Mesenchymal stem cell (in vitro differentiated cells and primary cell): Measurements from ENCODE around the gene PDK1.
A peak's percentile ranks its signal among the peaks of the same experiment; 100 is the strongest.

Experiments used
- DNase-seq: peaks from one replicate; pipeline ENCODE4 v3.0.0-alpha.2; 2013
- H2AFZ ChIP-seq: one replicate; pipeline ENCODE4 v1.6.1; 2013; ENCODE audit warnings: low read depth, mild to moderate bottlenecking, control low read depth, inconsistent platforms, low read length, moderate library complexity
- H2AK5ac ChIP-seq: 2 replicates; pipeline ENCODE4 v1.6.1; 2013; ENCODE audit warnings: low read length, moderate library complexity, mild to moderate bottlenecking, inconsistent platforms; ENCODE audit not compliant: severe bottlenecking
- H2BK120ac ChIP-seq: one replicate; pipeline ENCODE4 v1.6.1; 2013; ENCODE audit warnings: low read depth, mild to moderate bottlenecking, inconsistent platforms, low read length, moderate library complexity
- H2BK12ac ChIP-seq, 2 experiments: one replicate each; pipeline ENCODE4 v1.6.1; 2013; ENCODE audit warnings: inconsistent platforms in 2 of 2, low read length in 2 of 2, mild to moderate bottlenecking in 2 of 2, moderate library complexity in 2 of 2, control low read depth in 1 of 2
- H2BK15ac ChIP-seq: one replicate; pipeline ENCODE4 v1.6.1; 2013; ENCODE audit warnings: mild to moderate bottlenecking, low read depth, inconsistent platforms; ENCODE audit not compliant: poor library complexity, severe bottlenecking
- H2BK5ac ChIP-seq: 2 replicates; pipeline ENCODE4 v1.6.1; 2013; ENCODE audit warnings: low read depth, mild to moderate bottlenecking, low read length, control low read depth, inconsistent platforms; ENCODE audit not compliant: poor library complexity, severe bottlenecking
- H3K14ac ChIP-seq, 2 experiments: one replicate each; pipeline ENCODE4 v1.6.1; 2013; ENCODE audit warnings: inconsistent platforms in 2 of 2, low read length in 2 of 2, control low read depth in 1 of 2, mild to moderate bottlenecking in 1 of 2, moderate library complexity in 1 of 2
- H3K18ac ChIP-seq, 2 experiments: one replicate each; pipeline ENCODE4 v1.6.1; 2013; ENCODE audit warnings: inconsistent platforms in 2 of 2, low read length in 2 of 2, control low read depth in 1 of 2, low read depth in 1 of 2, mild to moderate bottlenecking in 1 of 2
- H3K23ac ChIP-seq, 2 experiments: one replicate each; pipeline ENCODE4 v1.6.1; 2013; ENCODE audit warnings: inconsistent platforms in 2 of 2, low read length in 2 of 2, mild to moderate bottlenecking in 2 of 2, moderate library complexity in 2 of 2, control low read depth in 1 of 2
- H3K27ac ChIP-seq: 2 replicates; pipeline ENCODE4 v1.5.1; 2013; ENCODE audit warnings: mild to moderate bottlenecking, moderate library complexity, low read length, control low read depth, inconsistent platforms; ENCODE audit not compliant: poor library complexity, severe bottlenecking
- H3K27me3 ChIP-seq, 2 experiments: 2 replicates each; pipeline versions ENCODE4 v1.6.1 to v1.7.0; 2013; ENCODE audit warnings: low read length in 2 of 2, mild to moderate bottlenecking in 2 of 2, moderate library complexity in 2 of 2, control low read depth in 1 of 2, inconsistent platforms in 1 of 2; ENCODE audit not compliant: control insufficient read depth in 1 of 2, insufficient read depth in 1 of 2
- H3K36me3 ChIP-seq, 2 experiments: 2 replicates each; pipeline versions ENCODE4 v1.6.1 to v1.7.0; 2013; ENCODE audit warnings: low read length in 2 of 2, control low read depth in 1 of 2, inconsistent platforms in 1 of 2, low read depth in 1 of 2, mild to moderate bottlenecking in 1 of 2; ENCODE audit not compliant: insufficient read depth in 2 of 2, control insufficient read depth in 1 of 2
- H3K4ac ChIP-seq, 2 experiments: one replicate each; pipeline ENCODE4 v1.6.1; 2013; ENCODE audit warnings: inconsistent platforms in 2 of 2, low read length in 2 of 2, mild to moderate bottlenecking in 2 of 2, moderate library complexity in 2 of 2, control low read depth in 1 of 2, low read depth in 1 of 2
- H3K4me1 ChIP-seq: 2 replicates; pipeline ENCODE4 v1.6.1; 2013; ENCODE audit warnings: low read depth, low read length, control low read depth; ENCODE audit not compliant: control insufficient read depth, insufficient read depth
- H3K4me2 ChIP-seq: 2 replicates; pipeline ENCODE4 v1.6.1; 2013; ENCODE audit warnings: low read length, mild to moderate bottlenecking, inconsistent platforms; ENCODE audit not compliant: poor library complexity, severe bottlenecking
- H3K4me3 ChIP-seq, 2 experiments: 2 replicates each; pipeline versions ENCODE4 v1.5.1 to v1.7.0; 2013; ENCODE audit warnings: low read length in 2 of 2, mild to moderate bottlenecking in 2 of 2, control low read depth in 1 of 2, low read depth in 1 of 2; ENCODE audit not compliant: insufficient read depth in 1 of 2
- H3K79me1 ChIP-seq: replicated peaks from 2 replicates; pipeline ENCODE4 v1.6.1; 2013; ENCODE audit warnings: mild to moderate bottlenecking, control low read depth, low read length, inconsistent platforms; ENCODE audit not compliant: poor library complexity, severe bottlenecking
- H3K9ac ChIP-seq: 2 replicates; pipeline ENCODE4 v1.7.0; 2013; ENCODE audit warnings: mild to moderate bottlenecking, low read length, moderate library complexity
- H3K9me3 ChIP-seq: 2 replicates; pipeline ENCODE4 v1.7.0; 2013; ENCODE audit warnings: mild to moderate bottlenecking, low read length; ENCODE audit not compliant: control insufficient read depth
- H4K8ac ChIP-seq: one replicate; pipeline ENCODE4 v1.6.1; 2013; ENCODE audit warnings: inconsistent platforms, mild to moderate bottlenecking, low read length, moderate library complexity
- H4K91ac ChIP-seq: one replicate; pipeline ENCODE4 v1.6.1; 2013; ENCODE audit warnings: mild to moderate bottlenecking, low read length, inconsistent platforms
- WGBS: methylation state at CpG from one replicate; pipeline ENCODE4 v1.1.7; 2013; ENCODE audit warnings: mixed read lengths; 5-methylcytosine and 5-hydroxymethylcytosine counted together

PDK1 gene

DNA sequence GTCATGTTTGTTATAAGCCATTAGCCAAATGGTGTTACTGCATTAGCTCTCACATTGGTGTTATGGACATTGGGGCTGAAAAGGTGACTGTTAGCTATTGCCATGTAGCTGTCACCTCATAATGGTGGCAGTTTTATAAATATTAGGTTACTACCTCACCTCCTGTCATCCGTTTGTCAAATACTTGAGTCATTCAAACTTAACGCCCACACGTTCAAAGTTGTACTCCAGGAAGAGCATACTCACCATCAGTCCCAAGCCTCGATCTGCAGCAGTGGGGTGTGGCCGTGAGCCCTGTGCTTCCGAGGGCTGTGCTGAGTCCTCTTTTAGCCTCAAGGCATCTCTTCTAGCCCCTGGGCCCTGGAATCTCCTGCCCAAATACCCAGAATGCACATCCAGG lies 87.3 kb downstream of the PDK1 start:
- Histone ChIP-seq H3K4me1 (no peaks in the 10 kb centered on the region), H4K8ac (no peak overlapping the region), H3K27me3 (no peaks in the 10 kb centered on the region), H2BK5ac (no peak overlapping the region), H3K14ac (peak overlapping the region in 1 of 2 experiments; percentile 92), H4K91ac (no peak overlapping the region), H2BK12ac (no peak overlapping the region), H3K9me3 (no peaks in the 10 kb centered on the region), H2BK15ac (no peak overlapping the region), H3K18ac (no peak overlapping the region), H2AFZ (no peak overlapping the region), H3K4me3 (no peak overlapping the region), H3K9ac (no peak overlapping the region), H2BK120ac (no peak overlapping the region), H3K4ac (peak overlapping the region in 1 of 2 experiments; percentile 58), H3K4me2 (no peak overlapping the region), H3K27ac (no peak overlapping the region), H2AK5ac (no peak overlapping the region), H3K23ac (no peak overlapping the region), H3K36me3 (no peaks in the 10 kb centered on the region), H3K79me1 (no peaks in the 10 kb centered on the region)
- 80% methylated on average over 6 of the region's 6 CpGs for WGBS
- no peak for DNase-seq

DNA sequence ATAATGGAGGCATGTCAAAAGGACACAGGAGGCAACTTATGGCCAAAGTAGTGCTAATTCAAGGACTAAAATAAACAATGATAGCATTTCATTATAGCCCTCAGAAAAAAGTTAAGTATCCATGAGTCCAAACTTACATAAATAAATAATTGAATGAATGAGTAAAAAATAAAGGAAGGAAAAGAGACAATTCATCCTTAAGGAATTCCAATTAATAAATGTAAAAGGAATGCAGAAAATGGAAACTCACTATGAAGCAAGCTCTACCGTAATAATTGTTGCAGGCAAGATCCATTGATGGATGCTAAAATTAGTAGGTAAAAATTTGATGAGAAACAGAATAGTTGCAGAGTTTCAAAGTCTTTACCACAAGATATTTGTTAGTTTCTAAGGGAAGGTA lies 91.5 kb downstream of the PDK1 start:
- H3K27ac ChIP-seq, result no peak overlapping the region
- no peak overlapping the region for H4K91ac ChIP-seq
- no peak overlapping the region for H4K8ac ChIP-seq
- no peak overlapping the region for H3K4me3 ChIP-seq
- no peaks in the 10 kb centered on the region for H3K4me1 ChIP-seq
- no peaks in the 10 kb centered on the region for H3K36me3 ChIP-seq
- no peak overlapping the region for H3K14ac ChIP-seq
- H3K79me1 ChIP-seq, result no peaks in the 10 kb centered on the region
- H2BK120ac ChIP-seq, result no peak overlapping the region
- no peak overlapping the region for H3K4ac ChIP-seq
- no peaks in the 10 kb centered on the region for H3K9me3 ChIP-seq
- H2BK5ac ChIP-seq, result no peak overlapping the region
- 25% methylated on average over 1 of the region's 1 CpG for WGBS
- H2AFZ ChIP-seq, result no peak overlapping the region
- H3K23ac ChIP-seq, result no peak overlapping the region
- no peak overlapping the region for H3K18ac ChIP-seq
- no peak overlapping the region for H2BK15ac ChIP-seq
- H2BK12ac ChIP-seq, result no peak overlapping the region
- H2AK5ac ChIP-seq, result no peak overlapping the region
- H3K9ac ChIP-seq, result no peak overlapping the region
- DNase-seq, result no peak
- H3K27me3 ChIP-seq, result no peaks in the 10 kb centered on the region
- H3K4me2 ChIP-seq, result no peak overlapping the region

DNA sequence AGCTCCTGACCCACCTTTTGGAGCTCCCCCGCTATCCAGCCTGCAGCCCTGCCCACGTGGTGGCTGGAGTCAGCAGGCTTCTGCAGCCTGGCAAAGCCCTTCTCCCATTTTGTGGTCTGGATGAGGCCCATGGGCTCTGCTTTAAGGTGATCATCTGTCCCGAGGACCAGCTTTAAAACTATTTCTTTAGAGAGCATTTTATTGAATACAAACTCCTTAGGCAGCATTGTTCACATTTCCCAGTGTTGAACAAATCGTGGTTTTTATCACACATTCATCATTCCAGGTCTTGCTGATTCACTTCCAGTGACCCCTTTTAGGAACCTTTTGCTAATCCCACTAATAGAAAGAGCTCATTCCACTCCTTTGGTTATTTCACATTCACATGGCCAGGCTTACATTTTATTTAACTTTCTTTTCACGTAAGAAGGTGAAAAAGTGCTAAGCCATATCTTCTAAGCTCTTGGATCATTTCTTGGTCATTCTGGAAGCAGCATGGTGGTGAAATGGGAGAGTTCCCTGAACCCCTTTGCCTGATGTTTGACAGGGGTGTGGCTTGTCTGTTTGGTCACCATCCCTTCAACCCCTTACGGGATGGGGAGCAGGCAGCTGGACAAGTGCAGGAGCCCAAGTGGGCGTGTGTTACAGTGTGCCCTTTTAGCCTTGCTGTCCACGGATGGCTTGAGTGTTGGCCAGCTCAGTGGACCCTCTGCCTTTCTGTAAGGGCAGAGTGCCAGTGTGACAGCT lies 99.4 kb downstream of the PDK1 start:
- Histone ChIP-seq H3K18ac (peak overlapping the region; percentile 67 to 70), H3K23ac (no peak overlapping the region), H2AK5ac (no peak overlapping the region), H3K27me3 (no peaks in the 10 kb centered on the region), H2AFZ (no peak overlapping the region), H4K8ac (peak overlapping the region; percentile 82), H3K4me2 (no peak overlapping the region), H3K27ac (peak overlapping the region; percentile 69), H3K4me1 (peaks cover 10% of the 10 kb centered on the region), H2BK15ac (no peak overlapping the region), H3K36me3 (no peaks in the 10 kb centered on the region), H3K9ac (no peak overlapping the region), H2BK5ac (no peak overlapping the region), H3K4ac (no peak overlapping the region), H4K91ac (peak overlapping the region; percentile 65), H3K14ac (no peak overlapping the region), H2BK12ac (peak overlapping the region; percentile 17 to 78), H3K79me1 (no peaks in the 10 kb centered on the region), H3K4me3 (no peak overlapping the region), H3K9me3 (peaks cover 10% of the 10 kb centered on the region), H2BK120ac (no peak overlapping the region)
- 23% methylated on average over 8 of the region's 8 CpGs for WGBS
- DNase-seq, result peak; percentile 86

DNA sequence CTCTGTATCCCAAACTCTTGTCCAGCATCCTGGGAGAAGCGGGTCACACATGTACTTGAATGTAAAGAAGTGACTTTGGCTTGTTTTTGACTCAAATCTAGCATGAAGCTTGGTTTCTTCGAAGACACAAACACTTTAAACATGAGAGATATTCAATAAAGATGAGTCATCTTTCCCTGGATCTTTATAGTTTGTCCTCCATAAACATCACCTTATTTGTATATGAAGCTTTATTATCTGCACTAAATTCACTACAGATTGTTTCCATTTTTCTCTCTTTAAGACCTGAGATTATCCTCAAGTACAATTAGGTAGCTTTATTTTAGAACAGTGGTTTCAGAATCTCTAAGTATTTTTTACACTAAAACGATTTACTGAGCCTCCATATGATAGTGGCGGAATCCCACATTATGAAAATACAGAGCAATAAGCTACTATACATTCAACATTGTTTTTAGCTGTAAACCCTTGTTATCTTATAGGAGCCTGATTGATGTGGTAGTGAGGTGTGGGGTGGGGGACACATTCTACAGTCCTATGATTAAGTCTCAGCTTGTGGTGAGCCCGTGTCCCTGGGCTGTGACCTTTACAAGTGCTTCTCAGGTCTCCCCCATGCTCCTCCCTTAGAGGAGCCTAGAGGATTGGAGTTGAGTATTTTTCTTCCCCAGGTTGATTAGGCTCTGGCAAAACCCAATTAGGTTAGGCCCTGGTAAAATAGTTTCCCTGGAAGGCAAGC lies 100.1 kb downstream of the PDK1 start:
- Histone ChIP-seq H2AFZ (no peak overlapping the region), H2BK5ac (no peak overlapping the region), H3K14ac (no peak overlapping the region), H3K4me1 (peaks cover 10% of the 10 kb centered on the region), H3K27ac (no peak overlapping the region), H3K9me3 (peaks cover 10% of the 10 kb centered on the region), H3K9ac (no peak overlapping the region), H3K4ac (no peak overlapping the region), H2BK12ac (peak overlapping the region; percentile 57 to 78), H3K36me3 (no peaks in the 10 kb centered on the region), H3K4me2 (no peak overlapping the region), H2AK5ac (peak overlapping the region; percentile 39), H4K91ac (peak overlapping the region; percentile 65), H3K27me3 (no peaks in the 10 kb centered on the region), H3K4me3 (no peak overlapping the region), H3K79me1 (no peaks in the 10 kb centered on the region), H3K23ac (no peak overlapping the region), H2BK120ac (no peak overlapping the region), H4K8ac (peak overlapping the region; percentile 82), H3K18ac (peak overlapping the region; percentile 67 to 70), H2BK15ac (no peak overlapping the region)
- WGBS, result 100% methylated on average over 3 of the region's 5 CpGs
- DNase-seq, result no peak
